Ramos (cell line): ENCODE results near the gene GM2A.

ENCODE experiments used
- in situ Hi-C: fragments of 300-500 bp; cut with MboI; formaldehyde crosslinking; loops from one replicate; pipeline ENCODE4 v1.14.3; 2022; ENCODE audit warnings: low sequenced_read_pairs; ENCODE audit not compliant: unreplicated experiment

The GM2A gene

DNA sequence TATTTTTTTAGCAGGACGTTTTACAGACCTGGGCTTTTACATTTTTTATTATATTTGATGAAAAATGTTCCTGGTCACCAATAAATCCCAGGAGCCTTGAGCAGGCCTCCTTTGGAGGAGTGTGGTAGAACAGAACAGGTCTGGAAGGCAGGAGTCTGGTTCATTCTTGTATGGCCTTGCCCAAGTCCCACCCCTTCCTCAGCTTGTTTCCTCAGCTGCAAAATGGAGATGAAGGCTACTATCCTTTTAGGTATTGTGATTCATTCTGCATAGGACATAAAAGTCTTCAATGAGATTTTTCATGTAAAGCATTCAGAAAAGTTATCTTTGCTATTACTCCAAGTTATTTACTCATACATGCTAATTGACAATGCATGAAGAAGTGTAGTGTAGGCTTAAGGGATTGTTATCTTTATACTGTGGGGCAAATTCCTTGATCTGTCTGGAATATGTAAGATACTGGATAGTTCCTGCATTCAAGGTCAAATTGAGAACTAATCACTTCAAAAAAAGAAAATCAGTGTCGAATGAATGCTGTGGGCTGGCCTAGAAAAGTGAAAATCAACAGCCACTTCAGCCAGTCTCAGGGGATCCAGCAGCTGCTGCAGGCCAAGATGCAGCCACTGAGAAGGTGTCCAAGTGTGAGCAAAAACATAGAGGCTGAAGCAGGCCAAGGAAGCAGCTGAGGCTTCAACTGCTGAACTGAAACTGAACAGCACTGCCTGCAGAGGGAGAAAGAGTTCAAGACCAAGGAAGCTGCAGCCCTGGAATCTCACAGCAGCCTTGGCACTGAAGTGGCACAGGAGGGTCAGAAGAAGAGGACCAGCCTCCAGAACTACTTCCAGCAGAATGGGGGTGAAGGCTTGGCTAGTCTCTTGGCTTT is 66.1 kb downstream of the GM2A start:
- in situ Hi-C loops = no loop called here
